Liver (tissue), 3 donors: Measurements from ENCODE around the gene STOM.

Source experiments
- ATF3 ChIP-seq: IDR thresholded peaks from 2 replicates; pipeline ENCODE4 v1.6.1; 2016; ENCODE audit warnings: antibody characterized with exemption
- CTCF ChIP-seq: fragments of 150-350 bp; IDR thresholded peaks from 2 replicates; pipeline ENCODE4 v1.5.1; 2017; ENCODE audit warnings: improper control_type of control experiment, low read depth, low read length; ENCODE audit not compliant: missing input control
- EGR1 ChIP-seq, 2 donors: IDR thresholded peaks; 2 replicates each; pipeline ENCODE4 v1.6.1; 2016 to 2018; ENCODE audit warnings: antibody characterized with exemption in 2 of 2, low read depth in 2 of 2
- FOXA1 ChIP-seq: IDR thresholded peaks from 2 replicates; pipeline ENCODE4 v1.6.1; 2016; ENCODE audit warnings: antibody characterized with exemption
- MAX ChIP-seq: IDR thresholded peaks from 2 replicates; pipeline ENCODE4 v1.6.1; 2016; ENCODE audit warnings: antibody characterized with exemption
- RAD21 ChIP-seq, 2 donors: IDR thresholded peaks; 2 replicates each; pipeline ENCODE4 v1.6.1; 2016; ENCODE audit warnings: antibody characterized with exemption in 2 of 2, mild to moderate bottlenecking in 2 of 2
- REST ChIP-seq: IDR thresholded peaks from 2 replicates; pipeline ENCODE4 v1.6.1; 2016; ENCODE audit warnings: antibody characterized with exemption, mild to moderate bottlenecking
- RXRA ChIP-seq, 2 donors: IDR thresholded peaks; 2 replicates each; pipeline ENCODE4 v1.6.1; 2017 to 2018; ENCODE audit warnings: antibody characterized with exemption in 2 of 2, mild to moderate bottlenecking in 1 of 2
- donor health status: healthy.
- donor health status: healthy.

- TF ChIP-seq CTCF (no peak), EGR1 (IDR thresholded peaks at IDR 0.05; ENCODE audit: low read depth in 2 of 2) (no peak), RAD21 (IDR thresholded peaks at IDR 0.05) (no peak), FOXA1 (no peak), ATF3 (no peak), REST (no peak), MAX (no peak), RXRA (IDR thresholded peaks at IDR 0.05) (peak in 1 of 2 donors; percentile 8)
Measured at GRCh38 chr9:121371495-121372061, 1.5 kb upstream of the STOM start.
